ENCODE data around the gene MYCBP. TPM values are rescaled to one million over a fixed set of nuclear protein-coding genes. Genes with fewer than 3 reads are reported as not detected.

The MYCBP gene
- total RNA-seq, 3 donors from 2014 or later = 9.1 to 36.1 (median 15.1) TPM

DNA sequence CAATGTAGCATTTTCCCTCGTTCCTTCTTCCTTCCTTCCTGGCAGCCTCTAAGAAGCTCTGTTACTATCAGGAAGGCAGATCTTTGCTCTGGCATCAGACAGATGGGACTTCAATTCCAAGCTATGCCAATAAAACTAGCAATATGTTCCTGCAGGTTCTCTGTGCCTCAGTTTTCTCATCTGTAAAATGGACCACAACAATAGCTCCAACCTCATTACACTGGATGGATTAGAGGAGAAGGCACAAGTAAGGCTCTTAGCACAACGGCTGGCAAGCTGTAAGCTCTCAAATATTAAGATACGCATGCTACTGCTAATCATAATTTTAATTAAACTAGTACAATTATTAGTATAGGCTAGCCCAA is 40.8 kb downstream of the MYCBP start:
- H3K27me3 ChIP-seq = no peaks in the 10 kb centered on the region
- TF ChIP-seq, protein P1, sequence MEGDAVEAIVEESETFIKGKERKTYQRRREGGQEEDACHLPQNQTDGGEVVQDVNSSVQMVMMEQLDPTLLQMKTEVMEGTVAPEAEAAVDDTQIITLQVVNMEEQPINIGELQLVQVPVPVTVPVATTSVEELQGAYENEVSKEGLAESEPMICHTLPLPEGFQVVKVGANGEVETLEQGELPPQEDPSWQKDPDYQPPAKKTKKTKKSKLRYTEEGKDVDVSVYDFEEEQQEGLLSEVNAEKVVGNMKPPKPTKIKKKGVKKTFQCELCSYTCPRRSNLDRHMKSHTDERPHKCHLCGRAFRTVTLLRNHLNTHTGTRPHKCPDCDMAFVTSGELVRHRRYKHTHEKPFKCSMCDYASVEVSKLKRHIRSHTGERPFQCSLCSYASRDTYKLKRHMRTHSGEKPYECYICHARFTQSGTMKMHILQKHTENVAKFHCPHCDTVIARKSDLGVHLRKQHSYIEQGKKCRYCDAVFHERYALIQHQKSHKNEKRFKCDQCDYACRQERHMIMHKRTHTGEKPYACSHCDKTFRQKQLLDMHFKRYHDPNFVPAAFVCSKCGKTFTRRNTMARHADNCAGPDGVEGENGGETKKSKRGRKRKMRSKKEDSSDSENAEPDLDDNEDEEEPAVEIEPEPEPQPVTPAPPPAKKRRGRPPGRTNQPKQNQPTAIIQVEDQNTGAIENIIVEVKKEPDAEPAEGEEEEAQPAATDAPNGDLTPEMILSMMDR (IDR thresholded peaks at IDR 0.05) = no peak
- TF ChIP-seq POLR2AphosphoS5 (IDR thresholded peaks at IDR 0.05) (no peak), POLR2A (IDR thresholded peaks at IDR 0.05) (no peak)
- intact Hi-C loops (cut with DNase I; ENCODE audit: low total_unique reads) = no loop called here

DNA sequence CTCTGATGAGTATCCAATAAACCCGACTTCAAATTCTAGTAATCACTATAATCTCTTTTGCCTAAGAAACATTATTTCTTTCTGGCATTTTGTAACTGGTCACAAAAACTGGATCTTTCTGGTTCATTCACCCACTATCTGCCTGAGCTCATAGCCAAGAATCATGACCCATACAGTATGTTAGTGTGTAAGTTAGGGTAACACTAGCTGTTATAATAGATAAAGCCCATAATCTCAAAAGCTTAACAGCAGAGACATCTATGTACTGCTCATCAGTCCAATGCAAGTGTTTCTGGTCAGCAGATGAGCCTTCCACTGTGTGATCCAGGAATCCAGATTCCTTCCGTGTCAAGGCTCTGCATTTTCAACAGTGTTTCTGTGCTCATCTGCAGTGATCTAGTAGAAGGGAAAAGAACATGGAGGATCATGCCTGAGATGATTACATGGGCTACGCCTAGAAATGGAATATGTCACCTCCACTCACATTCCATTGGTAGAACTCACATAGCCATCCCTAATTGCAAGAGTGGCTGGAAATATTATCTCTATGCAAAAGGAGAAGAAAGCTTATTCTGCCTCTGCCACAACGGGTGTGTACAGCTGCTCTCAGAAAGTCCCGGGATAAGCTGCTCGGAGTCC is 41.3 kb downstream of the MYCBP start:
- H3K4me3 ChIP-seq = no peak overlapping the region
- H3K36me3 ChIP-seq = no peaks in the 10 kb centered on the region
- no peaks in the 10 kb centered on the region for H3K9me3 ChIP-seq
- no peaks in the 10 kb centered on the region for H3K27me3 ChIP-seq
- intact Hi-C loops (cut with DNase I; ENCODE audit: low total_unique reads) = no loop called here
- H3K27ac ChIP-seq = no peak overlapping the region
- TF ChIP-seq POLR2AphosphoS5 (IDR thresholded peaks at IDR 0.05) (no peak), POLR2A (IDR thresholded peaks at IDR 0.05) (no peak)
- TF ChIP-seq, protein P1 (IDR thresholded peaks at IDR 0.05) = no peak
- no peaks in the 10 kb centered on the region for H3K4me1 ChIP-seq
- DNase-seq (ENCODE audit: low spot score in 2 of 2) = no peak

More for the DNA sequence above, 40.8 kb downstream of the MYCBP start:
- Histone ChIP-seq H3K4me3 (no peak overlapping the region), H3K4me1 (no peaks in the 10 kb centered on the region), H3K9me3 (no peaks in the 10 kb centered on the region), H3K36me3 (no peaks in the 10 kb centered on the region), H3K27ac (no peak overlapping the region)
- no peak for DNase-seq (ENCODE audit: low spot score in 2 of 2)

DNA sequence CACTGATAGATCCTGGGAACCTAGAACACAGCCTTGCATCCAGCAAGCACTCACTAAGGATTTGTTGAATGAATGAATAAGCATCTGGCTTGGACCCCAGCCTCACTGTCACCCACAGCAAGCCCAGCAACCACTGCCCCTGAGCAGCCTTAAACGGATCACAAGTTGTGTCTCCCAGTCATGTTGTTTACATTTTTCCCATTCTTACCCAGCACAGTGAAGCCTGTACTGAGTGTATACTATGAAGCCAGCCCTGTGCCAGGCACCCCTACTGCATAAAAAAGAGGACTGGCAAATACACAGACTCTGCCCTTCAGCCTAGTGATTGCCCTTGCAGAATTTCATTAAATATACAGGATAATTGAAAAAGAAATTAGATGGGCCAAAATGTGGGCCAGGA is 43.8 kb downstream of the MYCBP start:
- H3K9me3 ChIP-seq = no peaks in the 10 kb centered on the region
- no peak overlapping the region for H3K27ac ChIP-seq
- no peak for TF ChIP-seq POLR2A (IDR thresholded peaks at IDR 0.05)
- TF ChIP-seq, protein P1 (IDR thresholded peaks at IDR 0.05) = no peak
- TF ChIP-seq POLR2AphosphoS5 (IDR thresholded peaks at IDR 0.05) = no peak
- no peaks in the 10 kb centered on the region for H3K4me1 ChIP-seq
- no peak for DNase-seq (ENCODE audit: low spot score in 2 of 2)
- H3K36me3 ChIP-seq = no peaks in the 10 kb centered on the region
- no peak overlapping the region for H3K4me3 ChIP-seq
- H3K27me3 ChIP-seq = no peaks in the 10 kb centered on the region
- intact Hi-C loops (cut with DNase I; ENCODE audit: low total_unique reads) = no loop called here

DNA sequence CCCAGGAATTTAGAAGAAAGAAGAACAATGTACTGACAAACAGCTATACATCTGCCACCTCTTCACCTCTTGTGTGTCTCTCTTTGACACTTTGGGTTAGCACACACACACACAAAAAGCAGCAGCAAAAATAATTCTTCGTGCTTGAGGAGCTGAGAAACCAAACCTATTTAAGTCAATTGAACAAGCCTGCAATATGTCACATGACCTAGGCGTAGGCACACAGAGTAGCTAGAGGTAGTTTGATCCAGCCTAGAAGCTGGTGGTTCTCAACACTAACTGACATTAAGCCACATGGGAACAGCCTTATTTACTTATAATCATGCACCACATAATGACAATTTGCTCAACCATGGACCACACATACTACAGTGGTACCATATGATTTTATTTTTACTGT is 45.8 kb downstream of the MYCBP start:
- intact Hi-C loops (cut with DNase I; ENCODE audit: low total_unique reads) = no loop called here
- Histone ChIP-seq H3K27ac (no peak overlapping the region), H3K36me3 (no peaks in the 10 kb centered on the region), H3K4me3 (no peak overlapping the region), H3K27me3 (no peaks in the 10 kb centered on the region), H3K4me1 (no peaks in the 10 kb centered on the region), H3K9me3 (no peaks in the 10 kb centered on the region)
- TF ChIP-seq, protein P1 (IDR thresholded peaks at IDR 0.05) = no peak
- TF ChIP-seq POLR2AphosphoS5 (IDR thresholded peaks at IDR 0.05) = no peak
- TF ChIP-seq POLR2A (IDR thresholded peaks at IDR 0.05) = no peak
- DNase-seq (ENCODE audit: low spot score in 2 of 2) = no peak

DNA sequence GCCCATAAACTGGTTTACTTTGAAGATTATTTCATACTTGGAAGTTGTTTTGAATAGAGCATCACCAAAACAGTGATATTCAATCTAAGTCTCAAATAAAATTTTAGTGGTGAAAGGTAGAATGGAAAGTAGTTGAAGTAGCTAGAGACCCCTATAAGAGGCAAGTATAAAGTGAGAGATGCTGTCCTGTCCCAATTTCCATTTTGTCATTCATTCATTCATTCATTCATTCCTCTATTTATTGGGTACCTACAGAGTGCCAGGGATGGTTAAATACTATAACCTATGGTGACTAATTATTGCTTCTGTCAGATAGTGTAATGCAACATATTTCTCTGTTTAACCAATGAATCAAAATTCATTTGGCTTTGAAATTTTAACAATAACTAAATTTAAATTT is 46.3 kb downstream of the MYCBP start:
- no peak for DNase-seq (ENCODE audit: low spot score in 2 of 2)
- Histone ChIP-seq H3K27ac (no peak overlapping the region), H3K4me1 (no peaks in the 10 kb centered on the region), H3K36me3 (no peaks in the 10 kb centered on the region), H3K9me3 (no peaks in the 10 kb centered on the region), H3K27me3 (no peaks in the 10 kb centered on the region), H3K4me3 (no peak overlapping the region)
- intact Hi-C loops (cut with DNase I; ENCODE audit: low total_unique reads) = no loop called here
- TF ChIP-seq POLR2AphosphoS5 (IDR thresholded peaks at IDR 0.05) (no peak), POLR2A (IDR thresholded peaks at IDR 0.05) (no peak)
- TF ChIP-seq, protein P1 (IDR thresholded peaks at IDR 0.05) = no peak
